Mucosa of rectum (tissue), 2 donors: Measurements from ENCODE around the gene CLIP2.
A peak's percentile ranks its signal among the peaks of the same experiment; 100 is the strongest.
"Not testable (repeated sequence)": the region's sequence is repeated elsewhere in the genome, so short reads cannot be mapped to it uniquely, and the experiment has no call there.

Source experiments
- H3K27ac ChIP-seq, 2 donors: one replicate each; pipeline ENCODE4 v1.7.0; 2013; ENCODE audit warnings: inconsistent platforms in 2 of 2, low read depth in 2 of 2, low read length in 2 of 2
- H3K27me3 ChIP-seq, 2 donors: one replicate each; pipeline ENCODE4 v1.7.0; 2013; ENCODE audit warnings: low read length in 2 of 2; ENCODE audit not compliant: control insufficient read depth in 2 of 2, insufficient read depth in 2 of 2
- H3K36me3 ChIP-seq, 2 donors: one replicate each; pipeline ENCODE4 v1.7.0; 2013; ENCODE audit warnings: low read length in 2 of 2; ENCODE audit not compliant: control insufficient read depth in 2 of 2, insufficient read depth in 2 of 2
- H3K4me1 ChIP-seq, 2 donors: one replicate each; pipeline ENCODE4 v1.7.0; 2013; ENCODE audit warnings: low read length in 2 of 2, mild to moderate bottlenecking in 1 of 2; ENCODE audit not compliant: control insufficient read depth in 2 of 2, insufficient read depth in 2 of 2
- H3K4me3 ChIP-seq, 2 donors: one replicate each; pipeline ENCODE4 v1.7.0; 2013; ENCODE audit warnings: low read length in 2 of 2
- H3K9ac ChIP-seq, 2 donors: one replicate each; pipeline ENCODE4 v1.7.0; 2013; ENCODE audit warnings: low read length in 2 of 2, low read depth in 1 of 2, mild to moderate bottlenecking in 1 of 2
- H3K9me3 ChIP-seq, 2 donors: one replicate each; pipeline ENCODE4 v1.7.0; 2013; ENCODE audit warnings: low read length in 2 of 2; ENCODE audit not compliant: control insufficient read depth in 2 of 2
- donor health status: healthy.
- donor health status: Normal muscosa, but diverticular disease.

The CLIP2 gene

DNA sequence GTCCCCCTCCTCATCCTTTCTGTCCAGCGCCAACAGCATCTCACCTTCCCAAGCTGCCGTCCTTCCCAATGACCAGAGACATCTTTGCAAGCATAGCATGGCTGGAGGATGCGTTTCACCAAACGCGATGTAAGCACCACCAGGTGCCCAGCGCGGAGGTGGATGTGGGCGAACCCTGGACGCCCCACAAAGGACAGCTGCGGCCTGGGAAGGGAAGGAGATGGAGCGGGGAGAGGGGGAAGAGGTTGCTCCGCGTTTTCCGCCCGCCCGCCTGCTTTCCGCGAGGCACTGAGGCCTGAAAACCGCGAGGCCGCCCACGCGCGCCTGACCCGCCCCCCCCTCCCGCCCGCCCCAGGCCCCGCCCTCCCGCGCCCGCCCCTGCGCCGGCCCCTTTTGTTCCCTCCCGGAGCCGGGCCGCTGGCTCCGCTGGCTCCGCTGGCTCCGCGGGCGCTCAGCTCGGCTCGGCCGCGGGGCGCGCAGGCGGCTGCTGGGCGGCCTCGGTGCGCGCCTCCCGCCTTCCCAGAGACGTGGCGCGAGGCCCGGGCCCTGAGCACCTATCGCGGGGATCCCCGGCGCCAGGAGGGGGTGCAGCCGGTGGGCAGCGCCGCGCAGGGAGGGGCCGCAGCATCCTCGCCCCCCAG lies at the start of gene CLIP2:
CLIP2 (plus strand) TSS at position 390 of the 641 bp plus-strand sequence. CDS start 28,140 bp downstream, outside the sequence.
- Histone ChIP-seq H3K4me3 (peak within 1 kb of the TSS; percentile 83 to 84), H3K4me1 (peaks cover 65 to 78% of the 10 kb centered on the region in 2 donors), H3K9ac (peak within 1 kb of the TSS; percentile 83 to 94), H3K36me3 (no peaks in the 10 kb centered on the region), H3K9me3 (no peaks in the 10 kb centered on the region), H3K27ac (peak within 1 kb of the TSS; percentile 90 to 92), H3K27me3 (no peaks in the 10 kb centered on the region)

GRCh38 chr7:74240482-74240881 lies 48.7 kb upstream of the CLIP2 start:
- Histone ChIP-seq H3K9me3 (no peaks in the 10 kb centered on the region), H3K27me3 (no peaks in the 10 kb centered on the region), H3K4me3 (no peak overlapping the region), H3K9ac (no peak overlapping the region), H3K4me1 (no peaks in the 10 kb centered on the region), H3K36me3 (peaks cover 19 to 47% of the 10 kb centered on the region in 2 donors), H3K27ac (no peak overlapping the region)

DNA sequence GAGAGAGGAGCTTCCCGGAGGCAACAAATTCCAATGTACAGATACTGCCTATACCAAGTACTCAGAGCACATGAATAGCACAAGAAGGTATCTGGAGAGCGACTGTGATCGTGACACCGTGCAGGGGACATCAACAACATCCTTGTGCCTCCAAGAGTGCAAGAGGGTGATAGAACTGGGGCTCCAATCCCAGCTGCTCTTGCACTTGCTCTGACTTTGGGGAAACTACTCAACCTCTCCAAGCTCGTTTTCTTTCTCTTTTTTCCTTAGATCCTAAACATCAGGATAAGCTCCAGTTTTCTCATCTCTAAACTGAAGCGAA lies 47.1 kb upstream of the CLIP2 start:
- Histone ChIP-seq H3K27ac (no peak overlapping the region), H3K9me3 (no peaks in the 10 kb centered on the region), H3K36me3 (peaks cover 15 to 39% of the 10 kb centered on the region in 2 donors), H3K9ac (no peak overlapping the region), H3K4me1 (no peaks in the 10 kb centered on the region), H3K4me3 (no peak overlapping the region), H3K27me3 (no peaks in the 10 kb centered on the region)

- no peaks in the 10 kb centered on the region for H3K27me3 ChIP-seq
- no peak overlapping the region for H3K4me3 ChIP-seq
- H3K27ac ChIP-seq = no peak overlapping the region
- no peaks in the 10 kb centered on the region for H3K4me1 ChIP-seq
- no peak overlapping the region for H3K9ac ChIP-seq
- peaks cover 10 to 39% of the 10 kb centered on the region in 2 donors for H3K36me3 ChIP-seq
- no peaks in the 10 kb centered on the region for H3K9me3 ChIP-seq
Observed at GRCh38 chr7:74246497-74246896, 42.7 kb upstream of the CLIP2 start.

DNA sequence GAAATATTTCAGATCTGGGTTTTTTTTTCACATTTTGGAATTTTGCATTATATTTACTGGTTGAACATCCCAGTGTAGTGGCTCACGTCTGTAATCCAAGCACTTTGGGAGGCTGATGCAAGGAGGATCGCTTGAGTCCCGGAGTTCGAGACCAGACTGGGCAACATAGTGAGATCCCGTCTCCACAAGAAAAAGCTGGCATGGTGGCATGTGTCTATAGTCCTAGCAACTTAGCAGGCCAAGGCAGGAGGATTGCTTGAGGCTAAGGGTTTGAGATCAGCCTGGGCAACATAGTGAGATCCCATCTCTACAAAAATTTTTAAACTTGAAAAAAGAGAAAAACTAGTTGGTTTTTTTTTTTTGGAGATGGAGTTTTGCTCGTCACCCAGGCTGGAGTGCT lies 41.1 kb upstream of the CLIP2 start:
- Histone ChIP-seq H3K4me3 (no peak overlapping the region), H3K27ac (no peak overlapping the region), H3K27me3 (no peaks in the 10 kb centered on the region), H3K36me3 (peaks cover 7 to 32% of the 10 kb centered on the region in 2 donors), H3K9me3 (no peaks in the 10 kb centered on the region), H3K9ac (no peak overlapping the region), H3K4me1 (peaks cover 2 to 3% of the 10 kb centered on the region in 2 donors)

DNA sequence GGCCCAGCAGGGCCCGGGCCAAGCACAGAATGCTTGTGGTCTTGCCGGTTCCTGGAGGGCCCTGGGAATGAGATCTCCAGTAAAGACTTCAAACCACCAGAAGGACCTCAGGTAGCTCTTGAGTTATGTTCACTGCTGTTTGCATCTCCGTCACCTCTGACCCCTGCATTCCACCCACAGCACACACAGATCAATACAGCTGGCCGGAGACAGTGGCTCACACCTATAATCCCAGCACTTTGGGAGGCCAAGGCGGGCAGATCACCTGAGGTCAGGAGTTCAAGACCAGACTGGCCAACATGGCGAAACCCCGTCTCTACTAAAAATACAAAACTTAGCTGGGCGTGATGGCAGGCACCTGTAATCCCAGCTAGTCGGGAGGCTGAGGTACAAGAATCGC lies 40.1 kb upstream of the CLIP2 start:
- H3K9ac ChIP-seq, H3K9me3 ChIP-seq, H3K4me1 ChIP-seq, H3K27me3 ChIP-seq, H3K27ac ChIP-seq, H3K4me3 ChIP-seq: not testable (repeated sequence)
- peaks cover 5 to 31% of the 10 kb centered on the region in 2 donors for H3K36me3 ChIP-seq

GRCh38 chr7:74252893-74253292 lies 36.3 kb upstream of the CLIP2 start:
- no peak overlapping the region for H3K9ac ChIP-seq
- peak overlapping the region in 1 of 2 donors; percentile 92 for H3K4me3 ChIP-seq
- H3K27ac ChIP-seq = no peak overlapping the region
- peaks cover 9 to 15% of the 10 kb centered on the region in 2 donors for H3K4me1 ChIP-seq
- peaks cover 5 to 25% of the 10 kb centered on the region in 2 donors for H3K36me3 ChIP-seq
- H3K27me3 ChIP-seq = no peaks in the 10 kb centered on the region
- H3K9me3 ChIP-seq = no peaks in the 10 kb centered on the region

- H3K9ac ChIP-seq = no peak overlapping the region
- H3K4me1 ChIP-seq = peaks cover 9 to 15% of the 10 kb centered on the region in 2 donors
- H3K4me3 ChIP-seq = peak overlapping the region; percentile 92 to 94
- H3K36me3 ChIP-seq = peaks cover 5 to 21% of the 10 kb centered on the region in 2 donors
- H3K27me3 ChIP-seq = no peaks in the 10 kb centered on the region
- H3K9me3 ChIP-seq = no peaks in the 10 kb centered on the region
- no peak overlapping the region for H3K27ac ChIP-seq
Observed at GRCh38 chr7:74253331-74253730, 35.9 kb upstream of the CLIP2 start.

DNA sequence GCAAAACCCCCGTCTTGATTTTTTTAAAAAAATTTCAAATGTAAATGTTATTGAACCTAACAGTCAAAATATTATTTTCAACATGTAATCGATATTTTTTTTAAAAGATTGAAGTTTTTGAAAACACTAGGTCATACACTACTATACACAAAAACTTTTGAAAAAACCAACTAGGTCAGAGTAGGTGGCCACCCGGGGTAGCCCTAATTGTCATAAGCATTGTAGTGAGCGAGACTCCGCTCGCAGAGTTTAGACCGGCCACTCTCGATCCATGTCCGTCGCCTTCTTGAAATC lies 35.4 kb upstream of the CLIP2 start:
- Histone ChIP-seq H3K4me3 (peak overlapping the region; percentile 92 to 94), H3K9me3 (no peaks in the 10 kb centered on the region), H3K27me3 (no peaks in the 10 kb centered on the region), H3K4me1 (peaks cover 9 to 19% of the 10 kb centered on the region in 2 donors), H3K9ac (peak overlapping the region; percentile 91 to 95), H3K36me3 (peaks cover 5 to 18% of the 10 kb centered on the region in 2 donors), H3K27ac (peak overlapping the region; percentile 90 to 98)

DNA sequence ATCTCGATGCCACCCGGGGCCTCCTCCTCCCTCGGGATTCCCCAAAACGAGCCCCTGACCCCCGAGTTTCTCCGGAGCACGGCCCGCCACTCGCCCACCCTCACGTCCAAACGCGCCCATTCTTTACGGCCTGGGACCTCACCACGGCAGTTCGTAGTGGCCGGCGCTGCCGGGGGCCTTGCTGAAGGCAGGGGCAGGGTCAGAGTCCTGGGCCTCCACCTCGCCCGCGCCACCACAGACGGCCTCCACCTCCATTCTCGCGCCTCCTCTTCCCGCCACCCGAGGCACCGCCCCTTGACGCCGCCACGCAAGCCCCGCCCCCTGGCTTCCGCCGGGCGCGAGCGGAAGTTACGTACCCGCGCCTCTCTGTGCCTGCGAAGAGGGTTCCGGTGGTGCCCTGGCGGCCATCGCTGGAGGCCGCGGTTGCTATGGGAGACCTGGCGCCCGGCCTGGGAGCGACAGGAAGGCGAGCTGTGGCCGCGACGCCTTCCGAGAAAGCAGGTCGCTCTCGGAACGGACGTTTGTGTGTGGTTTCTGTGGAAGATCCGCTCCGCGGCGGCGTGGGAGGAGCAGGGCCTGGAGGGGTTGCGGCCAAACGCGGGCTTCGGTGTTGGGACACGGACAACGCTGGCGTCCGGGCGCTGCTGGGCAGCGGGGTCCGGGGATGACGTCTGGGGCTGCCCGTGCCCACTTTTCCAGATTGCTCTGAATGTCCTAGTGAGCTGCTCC lies 34.9 kb upstream of the CLIP2 start, which contains the start of gene RFC2:
RFC2 (minus strand) TSS at position 271 of the 729 bp plus-strand sequence; CDS start at position 255, 16 bp downstream.
- H3K4me1 ChIP-seq = peaks cover 9 to 19% of the 10 kb centered on the region in 2 donors
- H3K9ac ChIP-seq = peak within 1 kb of the TSS; percentile 91 to 96
- peak within 1 kb of the TSS; percentile 90 to 98 for H3K27ac ChIP-seq
- no peaks in the 10 kb centered on the region for H3K9me3 ChIP-seq
- peaks cover 5 to 15% of the 10 kb centered on the region in 2 donors for H3K36me3 ChIP-seq
- no peaks in the 10 kb centered on the region for H3K27me3 ChIP-seq
- H3K4me3 ChIP-seq = peak within 1 kb of the TSS; percentile 92 to 94
